Caco-2 (cell line): Measurements from ENCODE around the gene POLDIP2. TPM values are rescaled to one million over a fixed set of nuclear protein-coding genes. Genes with fewer than 3 reads are reported as not detected.
A peak's percentile ranks its signal among the peaks of the same experiment; 100 is the strongest.

ENCODE experiments used
- BruUV-seq: library from RNA; stranded (reverse); fragments of 400-500 nt; replicated peaks from 2 replicates; lab custom pipeline; 2021; lab: Mats Ljungman, UMichigan
- CTCF ChIA-PET: fragments of 300-600 bp; sonication (Branson Sonifier 250); formaldehyde crosslinking; loops from one replicate; lab custom pipeline; 2022; ENCODE audit warnings: antibody characterized with exemption; lab: Charles Lee
- POLR2A ChIA-PET: fragments of 300-600 bp; sonication (Branson Sonifier 250); formaldehyde crosslinking; loops from one replicate; lab custom pipeline; 2022; ENCODE audit warnings: antibody characterized with exemption; lab: Charles Lee
- DNase-seq, 2 experiments: peaks; one replicate each; pipeline versions ENCODE4 v3.0.0 to v3.0.0-alpha.2; 2020 to 2022
- H3K27me3 ChIP-seq: replicated peaks from 2 replicates; pipeline ENCODE4 v1.6.0; 2011; ENCODE audit warnings: low read length; ENCODE audit not compliant: control insufficient read depth, insufficient read depth
- H3K36me3 ChIP-seq: 2 replicates; pipeline ENCODE4 v1.5.1; 2011; ENCODE audit warnings: low read length; ENCODE audit not compliant: control insufficient read depth, insufficient read depth
- H3K4me1 ChIP-seq: fragments of 250-450 bp; sonication (Bioruptor Pico); 2 replicates; pipeline ENCODE4 v1.5.1; 2020; ENCODE audit warnings: mild to moderate bottlenecking
- H3K4me3 ChIP-seq: 2 replicates; pipeline ENCODE4 v1.5.1; 2011; ENCODE audit warnings: low read depth, mild to moderate bottlenecking, control low read depth, low read length
- H3K9me3 ChIP-seq: fragments of 250-450 bp; sonication (Bioruptor Pico); 2 replicates; pipeline ENCODE4 v1.5.1; 2020; ENCODE audit warnings: mild to moderate bottlenecking, moderate library complexity
- H3K27ac Mint-ChIP-seq: one replicate; pipeline ENCODE4 v1.8.0; 2022; ENCODE audit warnings: mixed read lengths; ENCODE audit not compliant: unreplicated experiment
- H3K27me3 Mint-ChIP-seq: one replicate; pipeline ENCODE4 v1.8.0; 2022; ENCODE audit warnings: mixed read lengths; ENCODE audit not compliant: insufficient read depth, unreplicated experiment
- H3K36me3 Mint-ChIP-seq: one replicate; pipeline ENCODE4 v1.8.0; 2022; ENCODE audit warnings: mild to moderate bottlenecking, mixed read lengths; ENCODE audit not compliant: insufficient read depth, unreplicated experiment
- H3K4me1 Mint-ChIP-seq: one replicate; pipeline ENCODE4 v1.8.0; 2022; ENCODE audit warnings: low read depth, mixed read lengths; ENCODE audit not compliant: unreplicated experiment
- H3K4me3 Mint-ChIP-seq: one replicate; pipeline ENCODE4 v1.8.0; 2022; ENCODE audit warnings: mild to moderate bottlenecking, moderate library complexity, mixed read lengths; ENCODE audit not compliant: unreplicated experiment
- H3K9me3 Mint-ChIP-seq: one replicate; pipeline ENCODE4 v1.8.0; 2022; ENCODE audit warnings: mixed read lengths; ENCODE audit not compliant: unreplicated experiment
- CTCF ChIP-seq, 2 experiments: fragments of 200-600 bp in 1 of 2; IDR thresholded peaks; 1 replicate in 1 of 2; 2 replicates in 1 of 2; pipeline versions ENCODE4 v1.5.1 to v1.8.0; 2011 to 2022; ENCODE audit warnings: antibody characterized with exemption in 1 of 2, control low read depth in 1 of 2, inconsistent platforms in 1 of 2, low read depth in 1 of 2, low read length in 1 of 2, mild to moderate bottlenecking in 1 of 2, moderate library complexity in 1 of 2; ENCODE audit not compliant: insufficient read depth in 1 of 2, severe bottlenecking in 1 of 2, unreplicated experiment in 1 of 2
- intact Hi-C: fragments of 100-400 bp; cut with micrococcal nuclease; formaldehyde crosslinking; loops from one replicate; pipeline ENCODE4 v1.10.0; 2022; ENCODE audit not compliant: unreplicated experiment
- total RNA-seq: library from RNA; stranded (reverse); gene quantifications from 2 replicates; pipeline ENCODE4 v1.2.3, GENCODE V29; 2022

POLDIP2 gene
- total RNA-seq, 1 experiment from 2014 or later, result 257 TPM

GRCh38 chr17:28338056-28338768 is 19.1 kb downstream of the POLDIP2 start:
- H3K36me3 Mint-ChIP-seq, result peaks cover 83% of the 10 kb centered on the region
- H3K4me3 ChIP-seq, result no peak overlapping the region
- DNase-seq, result no peak
- no peaks in the 10 kb centered on the region for H3K27me3 Mint-ChIP-seq
- intact Hi-C loops, result loop anchor here (5.0 to 10.0 kb wide), 2 partner anchors 237 to 296 kb away; partner anchors contain the start of genes ALDOC, NLK and PIGS
- H3K9me3 ChIP-seq, result no peaks in the 10 kb centered on the region
- H3K4me1 ChIP-seq, result peaks cover 21% of the 10 kb centered on the region
- H3K36me3 ChIP-seq, result peaks cover 12% of the 10 kb centered on the region
- peak overlapping the region; percentile 98 for H3K27ac Mint-ChIP-seq
- no TSS peak for BruUV-seq
- peak in 1 of 2 experiments; percentile 29 for TF ChIP-seq CTCF (IDR thresholded peaks at IDR 0.05; ENCODE audit: insufficient read depth in 1 of 2, low read depth in 1 of 2, low read length in 1 of 2, severe bottlenecking in 1 of 2, unreplicated experiment in 1 of 2)
- POLR2A ChIA-PET, result no interaction called here
- H3K4me1 Mint-ChIP-seq, result peaks cover 27% of the 10 kb centered on the region
- H3K27me3 ChIP-seq, result no peaks in the 10 kb centered on the region
- CTCF ChIA-PET, result no interaction called here
- H3K4me3 Mint-ChIP-seq, result peak overlapping the region; percentile 97
- H3K9me3 Mint-ChIP-seq, result no peaks in the 10 kb centered on the region

- peak overlapping the region; percentile 97 for H3K4me3 Mint-ChIP-seq
- peaks cover 27% of the 10 kb centered on the region for H3K4me1 ChIP-seq
- H3K36me3 ChIP-seq, result peaks cover 8% of the 10 kb centered on the region
- peak overlapping the region; percentile 98 for H3K27ac Mint-ChIP-seq
- no peaks in the 10 kb centered on the region for H3K27me3 Mint-ChIP-seq
- H3K27me3 ChIP-seq, result no peaks in the 10 kb centered on the region
- H3K9me3 ChIP-seq, result no peaks in the 10 kb centered on the region
- H3K4me1 Mint-ChIP-seq, result peaks cover 33% of the 10 kb centered on the region
- ChIA-PET CTCF (interaction anchor here (0.6 to 3.0 kb wide), 32 partner anchors 8 to 534 kb away, joined by 3 to 44 read pairs (median 5); partner anchors contain the start of genes PIGS, POLDIP2, SARM1 and TMEM97), POLR2A (interaction anchor here (0.5 to 3.0 kb wide), 40 partner anchors 8 to 627 kb away, joined by 3 to 139 read pairs (median 6); partner anchors contain the start of genes ALDOC, PHF12, POLDIP2 and RPL23A)
- peak; percentile 94 to 97 for DNase-seq
- H3K4me3 ChIP-seq, result peak overlapping the region; percentile 74
- TSS peak; percentile 48 for BruUV-seq
- TF ChIP-seq CTCF (IDR thresholded peaks at IDR 0.05; ENCODE audit: insufficient read depth in 1 of 2, low read depth in 1 of 2, low read length in 1 of 2, severe bottlenecking in 1 of 2, unreplicated experiment in 1 of 2), result no peak
- no peaks in the 10 kb centered on the region for H3K9me3 Mint-ChIP-seq
- intact Hi-C loops, result loop anchor here (1.0 to 10.0 kb wide), 7 partner anchors 16 to 294 kb away; partner anchors contain the start of genes ALDOC, NLK, PIGS and POLDIP2
- H3K36me3 Mint-ChIP-seq, result peaks cover 77% of the 10 kb centered on the region
Observed at GRCh38 chr17:28335959-28336871, 21.1 kb downstream of the POLDIP2 start.
